GM21515 (cell line): ENCODE results near the gene DCDC2C.
A peak's percentile ranks its signal among the peaks of the same experiment; 100 is the strongest.

Experiments
- ATAC-seq: cut with Tn5 transposase; IDR thresholded peaks from one replicate; pipeline ENCODE4 v1.9.1; 2021; ENCODE audit not compliant: unreplicated experiment

Gene DCDC2C

GRCh38 chr2:3708576-3708975 is 5.2 kb downstream of the DCDC2C start:
- ATAC-seq: no peak

- ATAC-seq: no peak
Observed at GRCh38 chr2:3709225-3709624, 5.8 kb downstream of the DCDC2C start.

DNA sequence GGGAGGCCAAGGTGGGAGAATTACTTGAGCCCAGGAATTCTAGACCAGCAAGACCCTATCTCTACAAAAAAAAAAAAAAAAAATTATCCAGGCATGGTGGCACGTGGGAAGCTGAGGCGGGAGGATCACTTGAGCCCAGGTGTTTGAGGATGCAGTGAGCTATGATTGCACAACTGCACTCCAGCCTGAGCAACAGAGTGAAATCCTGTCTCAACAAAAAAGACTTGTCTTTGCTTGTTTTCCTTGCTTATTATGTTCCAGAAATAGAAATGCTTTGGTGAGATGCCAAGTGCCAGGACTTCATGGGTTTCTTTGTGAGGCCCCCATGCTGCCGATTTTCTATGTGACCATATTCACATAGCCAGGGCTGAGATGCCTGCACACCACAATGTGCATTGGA is 9.0 kb downstream of the DCDC2C start:
- ATAC-seq: no peak

GRCh38 chr2:3712831-3713503 is 9.6 kb downstream of the DCDC2C start:
- no peak for ATAC-seq

- ATAC-seq: no peak
Observed at GRCh38 chr2:3718679-3719078, 15.3 kb downstream of the DCDC2C start.

- no peak for ATAC-seq
Observed at GRCh38 chr2:3725002-3725401, 21.6 kb downstream of the DCDC2C start.

DNA sequence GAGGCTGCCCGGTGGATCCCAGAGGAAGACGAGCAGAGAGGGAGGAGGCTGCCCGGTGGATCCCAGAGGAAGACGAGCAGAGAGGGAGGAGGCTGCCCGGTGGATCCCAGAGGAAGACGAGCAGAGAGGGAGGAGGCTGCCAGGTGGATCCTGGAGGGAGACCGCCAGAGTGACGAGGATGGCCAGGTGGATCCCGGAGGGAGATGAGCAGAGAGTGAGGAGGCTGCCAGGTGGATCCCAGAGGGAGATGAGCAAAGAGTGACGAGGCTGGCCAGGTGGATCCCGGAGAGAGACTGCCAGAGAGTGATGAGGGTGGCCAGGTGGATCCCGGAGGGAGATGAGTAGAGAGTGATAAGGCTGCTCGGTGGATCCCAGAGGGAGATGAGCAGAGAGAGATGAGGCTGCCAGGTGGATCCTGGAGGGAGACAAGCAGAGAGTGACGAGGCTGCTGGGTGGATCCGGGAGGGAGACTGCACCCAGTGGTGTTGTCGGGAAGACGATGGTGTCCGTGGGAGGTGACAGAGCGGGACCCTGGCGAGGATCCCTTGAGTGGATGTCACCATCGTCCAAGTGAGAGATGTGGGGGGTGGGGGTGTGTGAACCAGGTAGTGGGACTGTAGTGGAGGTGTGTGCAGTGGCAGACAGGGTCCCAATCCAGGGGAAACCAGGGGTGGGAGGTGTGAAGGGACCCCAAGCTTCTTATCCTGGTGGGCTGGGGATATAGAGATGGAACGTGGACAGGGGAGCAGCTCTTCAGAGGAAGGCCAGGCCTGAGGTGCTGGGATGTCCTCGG is 22.3 kb downstream of the DCDC2C start:
- ATAC-seq: no peak

DNA sequence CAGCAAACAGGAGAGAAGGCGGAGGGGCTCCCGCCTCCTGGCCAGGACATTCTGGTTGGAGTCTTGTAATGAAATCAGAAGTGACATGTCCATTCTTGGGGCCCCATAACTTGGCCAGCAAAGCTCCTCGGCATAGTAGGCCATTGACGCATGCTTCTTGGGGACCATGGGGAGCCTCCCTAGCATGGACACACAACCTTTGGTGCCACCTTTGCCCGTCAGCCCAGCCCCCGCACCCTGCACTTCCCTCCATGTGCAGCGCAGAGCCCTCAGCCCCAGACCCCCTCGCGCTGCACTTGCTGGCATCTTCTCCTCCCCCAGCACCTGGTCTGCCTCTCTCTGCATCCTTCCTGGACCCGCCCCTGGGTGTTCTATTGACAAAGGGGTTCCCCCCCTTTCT is 23.1 kb downstream of the DCDC2C start:
- no peak for ATAC-seq

- no peak for ATAC-seq
Observed at GRCh38 chr2:3727397-3728045, 24.1 kb downstream of the DCDC2C start.

GRCh38 chr2:3728104-3729054 is 25.0 kb downstream of the DCDC2C start:
- no peak for ATAC-seq

DNA sequence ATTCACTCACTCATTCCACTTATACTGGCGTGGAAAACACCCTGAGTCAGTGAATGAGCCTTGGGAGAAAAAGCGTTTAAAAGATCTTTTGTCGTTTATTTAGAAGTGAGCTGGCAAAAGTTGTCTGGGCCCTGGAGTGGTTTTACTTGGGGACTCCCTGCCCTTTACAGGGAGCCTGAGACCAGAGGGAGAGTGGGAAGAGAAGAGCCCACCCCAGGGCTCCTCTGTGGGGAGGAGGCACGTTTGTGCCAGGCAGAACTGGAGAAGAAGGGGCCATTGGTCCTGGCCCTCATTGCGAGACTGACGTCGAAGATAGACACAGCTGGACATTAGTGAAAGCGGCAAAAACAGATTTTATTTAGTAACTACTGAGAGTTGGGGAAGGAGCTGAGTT is 25.7 kb downstream of the DCDC2C start:
- ATAC-seq: no peak

DNA sequence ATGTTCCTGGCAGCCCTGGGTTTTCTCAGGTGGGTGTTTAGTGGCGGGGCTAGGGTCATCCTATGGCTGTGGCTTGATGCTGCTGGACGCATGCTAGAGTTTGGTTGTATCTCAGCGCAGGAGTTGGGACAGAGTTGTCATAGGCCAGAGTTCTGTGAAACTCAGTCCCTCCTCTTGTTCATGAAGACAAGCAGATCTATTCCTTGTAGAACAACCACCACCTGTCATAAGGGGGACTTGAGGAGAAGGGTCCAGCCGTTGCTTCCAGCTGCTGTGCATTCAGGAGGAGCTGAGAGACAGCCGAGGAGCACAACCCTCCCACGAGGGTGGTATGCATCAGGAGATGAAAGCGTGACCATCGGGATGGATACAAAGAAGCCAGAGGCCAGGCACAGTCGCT is 26.4 kb downstream of the DCDC2C start:
- no peak for ATAC-seq

GRCh38 chr2:3730646-3731045 is 27.3 kb downstream of the DCDC2C start:
- ATAC-seq: no peak

DNA sequence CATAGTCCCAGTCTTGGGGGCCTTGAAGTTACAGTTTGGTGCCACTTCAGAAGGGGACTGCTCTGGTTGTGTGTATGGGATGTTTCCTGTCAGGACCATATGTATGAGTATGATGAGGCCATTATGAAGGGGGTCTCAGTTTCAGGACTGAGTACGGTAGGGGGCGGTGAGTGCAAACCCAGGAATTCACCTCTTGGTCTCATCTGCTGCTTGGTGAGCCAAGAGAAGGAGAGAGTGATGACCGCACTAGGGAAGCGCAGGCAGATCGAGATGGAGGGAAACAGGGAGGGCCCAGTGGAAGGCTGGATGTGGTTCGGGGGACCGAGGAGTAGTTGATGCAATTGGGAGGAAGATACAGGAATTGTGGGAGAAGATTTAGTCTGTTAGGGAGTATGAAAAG is 28.5 kb downstream of the DCDC2C start:
- no peak for ATAC-seq

DNA sequence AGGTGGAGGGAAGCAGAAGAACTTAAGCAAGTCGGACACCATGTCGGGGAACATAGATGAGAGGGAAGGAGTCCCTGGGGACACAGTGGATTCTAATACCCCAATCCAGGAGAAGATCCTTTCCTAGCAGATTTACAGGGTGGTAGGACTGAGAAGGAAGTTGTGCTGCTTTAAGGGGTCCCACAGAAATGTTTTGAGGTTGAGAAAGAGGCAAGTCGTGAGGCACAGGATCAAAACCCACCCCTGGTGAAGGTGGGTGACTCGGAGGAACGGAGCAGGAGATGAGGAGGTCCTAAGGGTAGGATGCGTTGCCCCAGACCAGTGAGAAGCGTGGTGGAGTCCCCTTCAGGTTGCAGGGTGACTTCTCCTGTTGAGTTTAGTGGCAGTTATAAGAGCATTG is 32.7 kb downstream of the DCDC2C start:
- ATAC-seq: no peak

- ATAC-seq: no peak
Observed at GRCh38 chr2:3737128-3737527, 33.8 kb downstream of the DCDC2C start.

- ATAC-seq: peak; percentile 66
Observed at GRCh38 chr2:3738454-3738853, 35.1 kb downstream of the DCDC2C start.

- ATAC-seq: no peak
Observed at GRCh38 chr2:3739313-3739712, 35.9 kb downstream of the DCDC2C start.

DNA sequence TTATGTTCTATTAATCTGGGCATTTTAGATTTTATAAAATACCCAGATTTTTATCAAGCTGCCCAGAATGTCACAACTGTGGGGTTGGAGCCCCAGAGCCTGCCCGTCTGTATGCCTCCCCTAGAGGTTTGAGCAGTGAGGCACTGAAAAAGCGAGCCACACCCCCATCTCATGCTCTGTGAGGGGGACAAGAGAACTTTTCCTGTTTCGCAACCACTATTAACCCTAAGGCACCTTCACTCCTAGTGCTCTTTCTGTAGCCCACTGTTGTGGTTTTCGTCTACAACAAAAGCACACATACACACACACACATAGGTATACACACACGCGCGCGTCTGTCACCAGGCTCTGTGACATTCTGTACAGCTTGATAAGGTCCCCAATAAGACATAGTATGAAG is 38.0 kb downstream of the DCDC2C start:
- no peak for ATAC-seq

DNA sequence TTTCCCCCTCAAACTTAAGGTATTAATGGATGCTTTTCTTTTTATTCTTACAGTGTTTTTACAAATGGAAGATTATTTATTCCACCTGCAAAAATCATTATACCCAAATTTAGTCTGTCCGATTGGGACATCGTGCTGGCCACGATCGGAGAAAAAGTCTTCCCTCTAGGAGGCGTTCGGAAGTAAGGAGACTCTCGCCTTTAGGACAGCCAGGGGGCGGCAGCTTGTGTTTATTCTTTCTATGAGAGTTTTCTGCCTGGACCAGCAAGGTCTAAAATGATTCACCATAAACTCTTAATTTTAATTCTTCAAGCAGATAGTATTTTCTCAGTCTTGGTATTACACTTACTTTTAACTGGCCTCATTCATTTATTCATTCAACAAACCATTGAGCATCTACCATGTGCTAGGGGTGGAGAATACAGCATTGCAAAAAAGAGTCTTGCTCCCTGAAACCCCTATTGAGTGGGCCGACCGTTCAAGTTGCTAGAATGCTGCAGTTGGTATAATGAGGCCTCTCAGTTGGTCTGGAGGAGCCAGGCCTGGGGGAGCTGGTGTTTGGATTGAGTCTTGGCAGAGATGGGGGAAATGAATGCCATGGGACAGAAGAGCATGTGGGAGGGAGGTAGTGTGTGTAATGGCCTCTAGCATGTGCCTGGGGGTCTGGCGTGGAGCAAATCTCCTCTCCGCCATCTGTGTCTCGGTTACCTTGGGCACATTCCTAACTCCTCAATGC is 38.7 kb downstream of the DCDC2C start:
- no peak for ATAC-seq
